Vagina (tissue), 2 donors: Measurements from ENCODE around the gene FBXL16.

ENCODE experiments used
- POLR2A ChIP-seq, 2 donors: fragments of 450-650 bp; IDR thresholded peaks; one replicate each; pipeline ENCODE4 v1.6.1; 2017; ENCODE audit warnings: antibody characterized with exemption in 2 of 2, mild to moderate bottlenecking in 2 of 2, moderate library complexity in 2 of 2
- TF ChIP-seq, protein P1 (sequence below), 3 experiments: fragments of 450-650 bp in 2 of 3; fragments of 200-600 bp in 1 of 3; sonication (generic) in 1 of 3; IDR thresholded peaks; one replicate each; pipeline ENCODE4 v1.5.1; 2017 to 2019; ENCODE audit warnings: antibody characterized with exemption in 3 of 3, mild to moderate bottlenecking in 2 of 3, moderate library complexity in 2 of 3

DNA sequence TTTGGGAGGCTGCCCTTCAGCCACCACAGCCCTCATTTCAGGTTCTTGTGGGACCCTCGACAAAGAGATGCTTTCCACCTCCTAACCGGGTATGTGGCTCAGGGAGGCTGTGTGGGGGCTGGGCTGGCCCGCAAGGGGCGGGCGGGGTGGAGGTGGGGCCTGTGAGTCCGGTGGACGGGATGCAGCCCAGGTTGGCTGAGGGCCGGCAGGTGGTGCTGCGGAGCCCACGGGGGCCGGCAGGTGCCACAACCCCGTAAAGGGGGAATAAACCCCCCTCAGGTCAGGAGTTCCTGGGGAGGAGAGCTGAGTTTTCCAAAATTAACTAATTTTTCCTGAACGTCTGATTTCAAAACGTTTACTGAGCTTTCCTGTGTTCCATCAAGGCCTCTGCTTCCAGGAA is 40.1 kb upstream of the FBXL16 start:
- TF ChIP-seq, protein P1, sequence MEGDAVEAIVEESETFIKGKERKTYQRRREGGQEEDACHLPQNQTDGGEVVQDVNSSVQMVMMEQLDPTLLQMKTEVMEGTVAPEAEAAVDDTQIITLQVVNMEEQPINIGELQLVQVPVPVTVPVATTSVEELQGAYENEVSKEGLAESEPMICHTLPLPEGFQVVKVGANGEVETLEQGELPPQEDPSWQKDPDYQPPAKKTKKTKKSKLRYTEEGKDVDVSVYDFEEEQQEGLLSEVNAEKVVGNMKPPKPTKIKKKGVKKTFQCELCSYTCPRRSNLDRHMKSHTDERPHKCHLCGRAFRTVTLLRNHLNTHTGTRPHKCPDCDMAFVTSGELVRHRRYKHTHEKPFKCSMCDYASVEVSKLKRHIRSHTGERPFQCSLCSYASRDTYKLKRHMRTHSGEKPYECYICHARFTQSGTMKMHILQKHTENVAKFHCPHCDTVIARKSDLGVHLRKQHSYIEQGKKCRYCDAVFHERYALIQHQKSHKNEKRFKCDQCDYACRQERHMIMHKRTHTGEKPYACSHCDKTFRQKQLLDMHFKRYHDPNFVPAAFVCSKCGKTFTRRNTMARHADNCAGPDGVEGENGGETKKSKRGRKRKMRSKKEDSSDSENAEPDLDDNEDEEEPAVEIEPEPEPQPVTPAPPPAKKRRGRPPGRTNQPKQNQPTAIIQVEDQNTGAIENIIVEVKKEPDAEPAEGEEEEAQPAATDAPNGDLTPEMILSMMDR (IDR thresholded peaks at IDR 0.05), result no peak
- TF ChIP-seq POLR2A (IDR thresholded peaks at IDR 0.05), result no peak
